HepG2 (cell line): Measurements from ENCODE around the gene CD36. TPM values are rescaled to one million over a fixed set of nuclear protein-coding genes. Genes with fewer than 3 reads are reported as not detected.

Experiments
- ATM ChIP-seq: fragments of 450-650 bp; IDR thresholded peaks from 2 replicates; pipeline ENCODE4 v1.7.1; 2017; ENCODE audit warnings: mild to moderate bottlenecking, borderline replicate concordance
- BCL3 ChIP-seq: sonication (generic); formaldehyde crosslinking; IDR thresholded peaks from 2 replicates; pipeline ENCODE4 v1.5.1; 2020; ENCODE audit warnings: mild to moderate bottlenecking, missing genetic modification reagents, moderate library complexity
- CEBPB ChIP-seq: IDR thresholded peaks from 2 replicates; pipeline ENCODE4 v1.6.1; 2011; ENCODE audit warnings: low read depth, low read length, improper control_type of control experiment, borderline replicate concordance
- EP300 ChIP-seq, 3 experiments: sonication (generic) in 1 of 3; formaldehyde crosslinking in 1 of 3; IDR thresholded peaks; 2 replicates each; pipeline versions ENCODE4 v1.5.1 to v1.6.1; 2011 to 2020; ENCODE audit warnings: low read depth in 2 of 3, low read length in 2 of 3, borderline replicate concordance in 1 of 3, improper control_type of control experiment in 1 of 3, mild to moderate bottlenecking in 1 of 3, missing genetic modification reagents in 1 of 3, moderate library complexity in 1 of 3
- FOXA3 ChIP-seq: IDR thresholded peaks from 2 replicates; pipeline ENCODE4 v1.6.1; 2016; ENCODE audit warnings: missing genetic modification reagents, missing compliant biosample characterization
- FOXJ3 ChIP-seq: sonication (generic); formaldehyde crosslinking; IDR thresholded peaks from 2 replicates; pipeline ENCODE4 v1.4.0; 2020; ENCODE audit warnings: missing genetic modification reagents, mild to moderate bottlenecking, borderline replicate concordance
- HDAC2 ChIP-seq: sonication (generic); formaldehyde crosslinking; IDR thresholded peaks from 2 replicates; pipeline ENCODE4 v1.4.0; 2020; ENCODE audit warnings: missing genetic modification reagents
- HOXA3 ChIP-seq: sonication (generic); formaldehyde crosslinking; IDR thresholded peaks from 2 replicates; pipeline ENCODE4 v1.5.0; 2020; ENCODE audit warnings: missing genetic modification reagents
- NCOR1 ChIP-seq: fragments of 200-600 bp; sonication (generic); IDR thresholded peaks from 2 replicates; pipeline ENCODE4 v1.7.0; 2017; ENCODE audit warnings: antibody characterized with exemption, low read length, borderline replicate concordance
- NFAT5 ChIP-seq: sonication (generic); formaldehyde crosslinking; IDR thresholded peaks from 2 replicates; pipeline ENCODE4 v1.4.0; 2020; ENCODE audit warnings: missing genetic modification reagents
- RCOR2 ChIP-seq: IDR thresholded peaks from 2 replicates; pipeline ENCODE4 v1.6.1; 2016; ENCODE audit warnings: missing biosample characterization, missing genetic modification reagents
- U2AF2 ChIP-seq: fragments of 200-400 bp; formaldehyde crosslinking; IDR thresholded peaks from 2 replicates; pipeline ENCODE4 v1.6.1; 2017; ENCODE audit warnings: low read depth, mild to moderate bottlenecking, low read length
- ZNF12 ChIP-seq: sonication (generic); formaldehyde crosslinking; IDR thresholded peaks from 2 replicates; pipeline ENCODE4 v1.5.0; 2020; ENCODE audit warnings: missing genetic modification reagents
- ZNF224 ChIP-seq: sonication (generic); formaldehyde crosslinking; IDR thresholded peaks from 2 replicates; pipeline ENCODE4 v1.5.0; 2020; ENCODE audit warnings: mild to moderate bottlenecking, missing genetic modification reagents
- ZNF333 ChIP-seq: sonication (generic); formaldehyde crosslinking; IDR thresholded peaks from 2 replicates; pipeline ENCODE4 v1.4.0; 2020; ENCODE audit warnings: mild to moderate bottlenecking, missing genetic modification reagents, borderline replicate concordance
- ZNF558 ChIP-seq: sonication (generic); formaldehyde crosslinking; IDR thresholded peaks from 2 replicates; pipeline ENCODE4 v1.9.0; 2022; ENCODE audit warnings: mild to moderate bottlenecking, missing genetic modification reagents, borderline replicate concordance
- ZNF761 ChIP-seq: sonication (generic); formaldehyde crosslinking; conservative IDR thresholded peaks from 2 replicates; pipeline ENCODE4 v1.4.0; 2020; ENCODE audit warnings: mild to moderate bottlenecking, missing genetic modification reagents
- polyA plus RNA-seq, 8 experiments: library from polyadenylated mRNA; depleted of rRNA in 3 of 8; stranded (reverse) in 7 of 8; unstranded in 1 of 8; fragments of >200 nt; fragmentation: Illumina TruSeq in 4 of 8; extraction: Trizol in 4 of 8; gene quantifications; 2 replicates each; pipeline versions ENCODE4 v1.2.1 to v1.2.3, GENCODE V29; 2011 to 2016; ENCODE audit warnings: low read depth in 4 of 8, missing spikeins in 1 of 8, mixed read lengths in 1 of 8; ENCODE audit not compliant: insufficient read depth in 1 of 8
- total RNA-seq, 5 experiments: library from RNA; depleted of rRNA; stranded (reverse); fragments of >200 nt; fragmentation: Illumina TruSeq; extraction: Trizol; gene quantifications; 2 replicates each; pipeline ENCODE4 v1.2.3, GENCODE V29; 2016; ENCODE audit warnings: low read depth in 1 of 5
- TF ChIP-seq, protein P1 (sequence below): IDR thresholded peaks from 2 replicates; pipeline ENCODE4 v1.6.1; 2012; ENCODE audit warnings: low read depth, low read length, improper control_type of control experiment
- TF ChIP-seq, protein P2 (sequence below): sonication (generic); formaldehyde crosslinking; IDR thresholded peaks from 2 replicates; pipeline ENCODE4 v1.9.0; 2021; ENCODE audit warnings: missing genetic modification reagents, borderline replicate concordance

The CD36 gene
- total and polyA plus RNA-seq, 2 of the 13 experiments (the other 11 are each of a cell fraction or from before 2014, with no cell fraction given) = 2.8 to 4.8 TPM

DNA sequence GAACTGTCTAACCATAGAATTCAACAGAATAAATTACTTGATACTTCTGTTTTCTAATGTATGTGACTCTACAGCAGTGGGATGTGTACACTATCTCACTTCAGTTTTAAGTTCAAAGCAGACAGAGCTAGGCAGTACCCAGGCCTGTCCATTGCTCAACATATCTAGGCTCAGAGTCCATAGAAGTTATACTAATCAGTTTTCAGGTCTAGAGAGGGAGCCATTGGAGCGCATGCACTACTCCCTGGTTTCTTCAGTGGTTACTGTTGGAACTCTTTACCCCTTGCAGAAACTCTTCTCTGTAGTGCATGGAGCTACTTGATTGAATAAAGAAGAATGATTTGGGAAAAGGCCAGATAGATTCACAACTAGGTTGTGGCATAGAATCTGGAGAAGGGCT is 4.4 kb downstream of the CD36 start (continued):
- TF ChIP-seq, protein P1, sequence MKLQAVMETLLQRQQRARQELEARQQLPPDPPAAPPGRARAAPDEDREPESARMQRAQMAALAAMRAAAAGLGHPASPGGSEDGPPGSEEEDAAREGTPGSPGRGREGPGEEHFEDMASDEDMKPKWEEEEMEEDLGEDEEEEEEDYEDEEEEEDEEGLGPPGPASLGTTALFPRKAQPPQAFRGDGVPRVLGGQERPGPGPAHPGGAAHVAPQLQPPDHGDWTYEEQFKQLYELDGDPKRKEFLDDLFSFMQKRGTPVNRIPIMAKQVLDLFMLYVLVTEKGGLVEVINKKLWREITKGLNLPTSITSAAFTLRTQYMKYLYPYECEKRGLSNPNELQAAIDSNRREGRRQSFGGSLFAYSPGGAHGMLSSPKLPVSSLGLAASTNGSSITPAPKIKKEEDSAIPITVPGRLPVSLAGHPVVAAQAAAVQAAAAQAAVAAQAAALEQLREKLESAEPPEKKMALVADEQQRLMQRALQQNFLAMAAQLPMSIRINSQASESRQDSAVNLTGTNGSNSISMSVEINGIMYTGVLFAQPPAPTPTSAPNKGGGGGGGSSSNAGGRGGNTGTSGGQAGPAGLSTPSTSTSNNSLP = peak; percentile 85
- TF ChIP-seq CEBPB (peak; percentile 95), NFAT5 (CRISPR knock-in tag) (no peak), ZNF333 (CRISPR knock-in tag) (no peak), FOXA3 (CRISPR knock-in tag) (peak; percentile 75), EP300 (IDR thresholded peaks at IDR 0.05; ENCODE audit: low read depth in 2 of 2, low read length in 2 of 2) (peak in 1 of 2 experiments; percentile 74; a peak in 2 of 4 replicates), EP300 (CRISPR knock-in tag; IDR thresholded peaks at IDR 0.05; ENCODE audit: borderline replicate concordance) (no peak), ZNF761 (CRISPR knock-in tag) (0 out of 2 replicates have a peak, but pooled peaks have one; percentile 41), FOXJ3 (CRISPR knock-in tag) (peak; percentile 39; the same call in 1 of the 2 replicates), HOXA3 (CRISPR knock-in tag) (peak; percentile 43; the same call in 1 of the 2 replicates), U2AF2 (no peak), ZNF12 (0 out of 2 replicates have a peak, but pooled peaks have one; percentile 58), NCOR1 (peak; percentile 80), RCOR2 (CRISPR knock-in tag) (peak; percentile 63; the same call in 1 of the 2 replicates), HDAC2 (CRISPR knock-in tag) (peak; percentile 55; the same call in 1 of the 2 replicates), ZNF558 (CRISPR knock-in tag) (no peak), BCL3 (CRISPR knock-in tag) (no peak), ATM (no peak), ZNF224 (CRISPR knock-in tag) (no peak)
- TF ChIP-seq, protein P2, sequence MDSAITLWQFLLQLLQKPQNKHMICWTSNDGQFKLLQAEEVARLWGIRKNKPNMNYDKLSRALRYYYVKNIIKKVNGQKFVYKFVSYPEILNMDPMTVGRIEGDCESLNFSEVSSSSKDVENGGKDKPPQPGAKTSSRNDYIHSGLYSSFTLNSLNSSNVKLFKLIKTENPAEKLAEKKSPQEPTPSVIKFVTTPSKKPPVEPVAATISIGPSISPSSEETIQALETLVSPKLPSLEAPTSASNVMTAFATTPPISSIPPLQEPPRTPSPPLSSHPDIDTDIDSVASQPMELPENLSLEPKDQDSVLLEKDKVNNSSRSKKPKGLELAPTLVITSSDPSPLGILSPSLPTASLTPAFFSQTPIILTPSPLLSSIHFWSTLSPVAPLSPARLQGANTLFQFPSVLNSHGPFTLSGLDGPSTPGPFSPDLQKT (CRISPR knock-in tag) = no peak
